GM12878 (cell line): ENCODE measurements around the gene CLIP1.

Experiments used
- FOXM1 ChIP-seq: IDR thresholded peaks from 2 replicates; pipeline ENCODE4 v1.6.1; 2012; ENCODE audit warnings: low read depth, mild to moderate bottlenecking, inconsistent platforms, low read length, moderate library complexity
- SPI1 ChIP-seq: IDR thresholded peaks from 2 replicates; pipeline ENCODE4 v1.6.1; 2011; ENCODE audit warnings: low read depth, mild to moderate bottlenecking, low read length, moderate library complexity, borderline replicate concordance; ENCODE audit not compliant: insufficient read depth

DNA sequence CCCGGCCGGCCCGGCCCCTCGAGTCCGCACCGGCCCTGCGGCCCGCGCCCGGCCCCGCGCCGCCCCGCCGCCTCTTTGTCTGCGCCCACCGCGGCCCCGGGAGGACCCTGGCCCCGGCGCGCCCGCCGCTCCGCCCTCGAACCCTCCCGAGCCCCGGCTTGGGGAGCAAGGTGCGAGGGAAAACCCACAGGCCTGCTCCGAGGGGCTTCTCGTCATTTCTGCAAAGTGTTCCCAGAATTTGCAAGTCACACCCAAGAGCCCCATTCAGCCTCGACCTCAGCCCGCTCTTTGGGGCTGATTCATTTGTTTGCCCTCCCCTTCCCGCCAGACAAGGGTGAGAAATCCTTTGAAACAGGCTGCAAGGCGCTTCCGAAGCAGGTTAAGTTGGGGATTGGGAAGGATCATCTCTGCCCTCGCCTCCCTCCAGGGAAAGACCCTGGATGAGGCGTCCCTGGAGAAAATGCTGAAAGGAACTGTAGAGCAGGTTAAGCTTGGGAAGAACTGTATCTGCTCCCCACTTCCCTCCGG lies 325 bp upstream of the CLIP1 start:
- no peak for TF ChIP-seq SPI1
- TF ChIP-seq FOXM1 = no peak
